H54 (cell line): ENCODE results near the gene GULP1.

Experiments used
- DNase-seq: peaks from one replicate; pipeline ENCODE4 v3.0.0; 2011; ENCODE audit warnings: low spot score, mixed read lengths; ENCODE audit not compliant: insufficient read length
- FAIRE-seq: peaks from 3 replicates; lab custom pipeline; 2011; peaks lifted over from hg19 to GRCh38; lab: Jason Lieb, UNC
- POLR2A ChIP-seq: IDR thresholded peaks from 2 replicates; pipeline ENCODE4 v1.6.1; 2011; ENCODE audit warnings: low read depth, mild to moderate bottlenecking, low read length

Gene GULP1

GRCh38 chr2:188609321-188610049 lies 317.8 kb downstream of the GULP1 start:
- FAIRE-seq (no peak), DNase-seq (no peak)
- TF ChIP-seq POLR2A: no peak

GRCh38 chr2:188610050-188610444 lies 318.4 kb downstream of the GULP1 start:
- DNase-seq: no peak
- FAIRE-seq: no peak

GRCh38 chr2:188610827-188611226 lies 319.2 kb downstream of the GULP1 start:
- no peak for TF ChIP-seq POLR2A
- no peak for DNase-seq
- no peak for FAIRE-seq

More at GRCh38 chr2:188610050-188610444, 318.4 kb downstream of the GULP1 start:
- no peak for TF ChIP-seq POLR2A

GRCh38 chr2:188619146-188619545 lies 327.5 kb downstream of the GULP1 start:
- DNase-seq (no peak), FAIRE-seq (no peak)

GRCh38 chr2:188620916-188621315 lies 329.2 kb downstream of the GULP1 start:
- DNase-seq (no peak), FAIRE-seq (no peak)

More at GRCh38 chr2:188619146-188619545, 327.5 kb downstream of the GULP1 start:
- TF ChIP-seq POLR2A: no peak

GRCh38 chr2:188622601-188623260 lies 331.1 kb downstream of the GULP1 start:
- no peak for DNase-seq
- FAIRE-seq: no peak
- TF ChIP-seq POLR2A: no peak

More at GRCh38 chr2:188620916-188621315, 329.2 kb downstream of the GULP1 start:
- TF ChIP-seq POLR2A: no peak

- TF ChIP-seq POLR2A: no peak
- DNase-seq (no peak), FAIRE-seq (no peak)
Measured at GRCh38 chr2:188623995-188624643, 332.4 kb downstream of the GULP1 start.

- no peak for FAIRE-seq
- no peak for TF ChIP-seq POLR2A
- no peak for DNase-seq
Measured at GRCh38 chr2:188627471-188627870, 335.8 kb downstream of the GULP1 start.

GRCh38 chr2:188628989-188629752 lies 337.5 kb downstream of the GULP1 start:
- DNase-seq: no peak
- FAIRE-seq: peak; percentile 30
- TF ChIP-seq POLR2A: no peak

GRCh38 chr2:188629753-188630527 lies 338.3 kb downstream of the GULP1 start:
- DNase-seq (no peak), FAIRE-seq (peak; percentile 20)
- TF ChIP-seq POLR2A: no peak

GRCh38 chr2:188631037-188631809 lies 339.5 kb downstream of the GULP1 start:
- DNase-seq (no peak), FAIRE-seq (peak; percentile 33)
- TF ChIP-seq POLR2A: no peak

- no peak for TF ChIP-seq POLR2A
Measured at GRCh38 chr2:188634656-188635055, 343.0 kb downstream of the GULP1 start.

More at GRCh38 chr2:188634656-188635055, 343.0 kb downstream of the GULP1 start:
- FAIRE-seq (no peak), DNase-seq (no peak)
